Activated T-cell treated with anti-CD3 and anti-CD28 coated beads, Interleukin-2, amount 50 U/mL, for 48 hours (primary cell): Measurements from ENCODE around the gene MSN.
"Not testable (repeated sequence)": the region's sequence is repeated elsewhere in the genome, so short reads cannot be mapped to it uniquely, and the experiment has no call there.

Experiments used
- DNase-seq, 2 experiments: peaks; one replicate each; pipeline ENCODE4 v3.0.0-alpha.2; 2020

Gene MSN

GRCh38 chrX:65720381-65720964, 53.0 kb downstream of the MSN start:
- no peak for DNase-seq

GRCh38 chrX:65723706-65724105, 56.3 kb downstream of the MSN start:
- DNase-seq, result peak in 1 of 2 experiments; percentile 55

GRCh38 chrX:65726715-65727114, 59.3 kb downstream of the MSN start:
- no peak for DNase-seq

- DNase-seq, result no peak
Observed at GRCh38 chrX:65731684-65732289, 64.3 kb downstream of the MSN start.

GRCh38 chrX:65740909-65741308, 73.5 kb downstream of the MSN start:
- DNase-seq, result no peak

GRCh38 chrX:65741823-65742222, 74.4 kb downstream of the MSN start:
- no peak for DNase-seq

GRCh38 chrX:65744965-65745364, 77.5 kb downstream of the MSN start:
- DNase-seq, result no peak

- no peak for DNase-seq
Observed at GRCh38 chrX:65745427-65745826, 78.0 kb downstream of the MSN start.

GRCh38 chrX:65745992-65746391, 78.5 kb downstream of the MSN start:
- no peak for DNase-seq

GRCh38 chrX:65750674-65751469, 83.4 kb downstream of the MSN start:
- DNase-seq, result peak in 1 of 2 experiments; percentile 43

- DNase-seq, result no peak
Observed at GRCh38 chrX:65751519-65751918, 84.1 kb downstream of the MSN start.

GRCh38 chrX:65752294-65752693, 84.8 kb downstream of the MSN start:
- DNase-seq, result no peak

- DNase-seq, result no peak
Observed at GRCh38 chrX:65755786-65756185, 88.3 kb downstream of the MSN start.

- DNase-seq, result no peak
Observed at GRCh38 chrX:65757943-65758342, 90.5 kb downstream of the MSN start.

- DNase-seq, result no peak
Observed at GRCh38 chrX:65758505-65758904, 91.1 kb downstream of the MSN start.

- not testable (repeated sequence) for DNase-seq
Observed at GRCh38 chrX:65759525-65759924, 92.1 kb downstream of the MSN start.

- no peak for DNase-seq
Observed at GRCh38 chrX:65769564-65770292, 102.3 kb downstream of the MSN start.

GRCh38 chrX:65772842-65773241, 105.4 kb downstream of the MSN start:
- DNase-seq, result no peak

- DNase-seq, result no peak
Observed at GRCh38 chrX:65781845-65782244, 114.4 kb downstream of the MSN start.

- DNase-seq, result no peak
Observed at GRCh38 chrX:65783746-65784145, 116.3 kb downstream of the MSN start.
